Measurements from ENCODE around the gene MYO1A.

MYO1A gene

GRCh38 chr12:57094208-57095160 lies 44.6 kb upstream of the MYO1A start:
- H3K27ac ChIP-seq: no peak overlapping the region
- TF ChIP-seq CTCF (conservative IDR thresholded peaks at IDR 0.05): no peak

DNA sequence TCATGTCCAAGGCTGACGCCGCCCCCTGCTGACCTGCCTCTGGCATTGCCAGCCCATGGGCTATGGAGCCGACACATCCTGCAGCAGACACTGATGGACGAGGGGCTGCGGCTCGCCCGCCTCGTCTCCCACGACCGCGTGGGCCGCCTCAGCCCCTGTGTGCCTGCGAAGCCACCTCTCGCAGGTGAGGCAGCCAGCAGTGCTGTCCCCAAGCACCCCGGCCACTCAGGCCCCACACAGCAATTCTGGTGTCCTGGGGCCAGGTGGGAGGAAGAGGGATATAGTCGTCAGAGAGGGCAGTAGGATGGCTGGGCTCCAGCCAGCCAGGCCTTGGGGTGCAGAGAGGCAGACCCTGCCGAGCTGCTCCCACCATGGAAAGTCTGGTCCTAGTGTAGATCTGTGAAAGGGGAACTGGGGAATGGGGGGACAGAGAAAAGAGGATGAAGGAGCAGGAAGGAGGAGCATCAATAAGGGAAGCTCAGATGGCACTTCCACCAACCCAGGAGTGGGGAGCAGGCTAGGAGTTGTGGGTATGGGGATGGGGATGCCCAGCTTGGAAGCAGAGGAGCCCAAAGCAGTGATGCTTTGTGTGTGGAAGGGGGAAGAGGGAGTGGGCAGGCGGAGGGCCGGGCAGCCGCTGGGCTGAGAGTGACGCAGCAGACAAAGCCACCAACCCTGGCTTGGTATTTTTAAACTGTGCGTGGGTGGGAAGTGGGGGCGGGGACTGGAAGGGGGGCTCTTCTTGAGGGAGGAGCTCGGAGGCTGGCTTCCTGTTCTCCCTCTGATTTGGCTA lies 43.7 kb upstream of the MYO1A start:
- H3K27ac ChIP-seq: no peak overlapping the region
- TF ChIP-seq CTCF (conservative IDR thresholded peaks at IDR 0.05) (peak; percentile 75; the same call in 1 of the 2 replicates), ZFX (IDR thresholded peaks at IDR 0.05) (no peak)

DNA sequence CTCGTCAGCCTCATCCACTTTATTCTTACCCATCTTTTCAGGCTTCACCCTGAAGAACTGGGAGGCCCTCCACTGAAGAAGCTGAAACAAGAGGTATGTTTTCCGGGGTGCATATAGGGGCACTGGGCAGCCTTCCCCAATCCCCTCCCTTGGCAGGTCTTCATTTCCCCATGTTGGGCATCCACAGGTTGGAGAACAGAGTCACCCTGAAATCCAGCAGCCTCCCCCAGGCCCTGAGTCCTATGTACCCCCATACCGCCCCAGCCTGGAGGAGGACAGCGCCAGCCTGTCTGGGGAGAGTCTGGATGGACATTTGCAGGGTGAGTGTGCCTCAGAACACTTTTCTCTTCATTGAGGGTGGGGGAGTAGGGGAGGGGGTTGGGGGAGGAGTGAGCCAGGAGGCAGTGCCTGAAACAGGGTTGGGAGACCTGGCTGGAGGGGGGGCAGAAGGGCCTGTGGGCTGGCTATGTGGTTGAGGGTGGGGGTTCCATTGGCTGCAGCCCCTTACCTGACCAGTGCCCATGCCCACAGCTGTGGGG lies 43.0 kb upstream of the MYO1A start:
- TF ChIP-seq ZFX (IDR thresholded peaks at IDR 0.05) (no peak), CTCF (conservative IDR thresholded peaks at IDR 0.05) (no peak)
- H3K27ac ChIP-seq: no peak overlapping the region

DNA sequence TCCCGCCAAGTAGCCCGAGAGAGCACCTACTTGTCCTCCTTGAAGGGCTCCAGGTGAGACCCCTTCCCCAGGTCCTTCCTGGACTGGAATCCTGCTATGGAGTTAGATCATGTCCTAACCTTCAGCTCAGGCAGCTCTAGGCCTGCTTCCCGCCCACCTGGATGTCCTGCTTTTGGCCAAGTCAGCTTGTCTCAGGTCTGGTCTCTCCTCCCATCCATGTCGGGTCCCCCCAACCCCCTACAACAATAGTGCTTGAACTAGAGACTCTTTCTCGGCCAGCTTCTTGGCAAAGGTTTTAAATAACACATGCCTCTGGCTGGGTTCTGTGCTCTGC lies 42.6 kb upstream of the MYO1A start:
- no peak for TF ChIP-seq CTCF (conservative IDR thresholded peaks at IDR 0.05)
- no peak for TF ChIP-seq ZFX (IDR thresholded peaks at IDR 0.05)
- H3K27ac ChIP-seq: no peak overlapping the region

GRCh38 chr12:57091638-57092528 lies 42.0 kb upstream of the MYO1A start:
- H3K27ac ChIP-seq: no peak overlapping the region
- TF ChIP-seq ZFX (IDR thresholded peaks at IDR 0.05) (no peak), CTCF (conservative IDR thresholded peaks at IDR 0.05) (no peak)

- no peak for TF ChIP-seq CTCF (conservative IDR thresholded peaks at IDR 0.05)
These were observed 41.2 kb upstream of the MYO1A start for GRCh38 chr12:57090924-57091637.

More at GRCh38 chr12:57090924-57091637, 41.2 kb upstream of the MYO1A start:
- H3K27ac ChIP-seq: no peak overlapping the region
